Measurements from ENCODE around the gene PLA2G15.

Gene PLA2G15

GRCh38 chr16:68215302-68215701, 29.9 kb upstream of the PLA2G15 start:
- TF ChIP-seq CTCF (conservative IDR thresholded peaks at IDR 0.05; ENCODE audit: low read depth, low read length) = no peak
- no peak overlapping the region for H3K4me3 ChIP-seq (ENCODE audit: low read depth, low read length)
- DNase-seq (ENCODE audit: low read depth) = no peak

- TF ChIP-seq CTCF (conservative IDR thresholded peaks at IDR 0.05; ENCODE audit: low read depth, low read length) = no peak
- no peak for DNase-seq (ENCODE audit: low read depth)
- no peak overlapping the region for H3K4me3 ChIP-seq (ENCODE audit: low read depth, low read length)
Measured at GRCh38 chr16:68216240-68216639, 28.9 kb upstream of the PLA2G15 start.

- no peak for TF ChIP-seq CTCF (conservative IDR thresholded peaks at IDR 0.05; ENCODE audit: low read depth, low read length)
- no peak overlapping the region for H3K4me3 ChIP-seq (ENCODE audit: low read depth, low read length)
- no peak for DNase-seq (ENCODE audit: low read depth)
Measured at GRCh38 chr16:68217506-68217905, 27.7 kb upstream of the PLA2G15 start.

GRCh38 chr16:68219725-68220351, 25.3 kb upstream of the PLA2G15 start:
- no peak for DNase-seq (ENCODE audit: low read depth)
- no peak for TF ChIP-seq CTCF (conservative IDR thresholded peaks at IDR 0.05; ENCODE audit: low read depth, low read length)

GRCh38 chr16:68223072-68223471, 22.1 kb upstream of the PLA2G15 start:
- TF ChIP-seq CTCF (conservative IDR thresholded peaks at IDR 0.05; ENCODE audit: low read depth, low read length) = no peak
- H3K4me3 ChIP-seq (ENCODE audit: low read depth, low read length) = no peak overlapping the region
- no peak for DNase-seq (ENCODE audit: low read depth)

More at GRCh38 chr16:68219725-68220351, 25.3 kb upstream of the PLA2G15 start:
- no peak overlapping the region for H3K4me3 ChIP-seq (ENCODE audit: low read depth, low read length)

GRCh38 chr16:68226116-68226515, 19.1 kb upstream of the PLA2G15 start:
- no peak for DNase-seq (ENCODE audit: low read depth)
- TF ChIP-seq CTCF (conservative IDR thresholded peaks at IDR 0.05; ENCODE audit: low read depth, low read length) = no peak
- no peak overlapping the region for H3K4me3 ChIP-seq (ENCODE audit: low read depth, low read length)

- no peak for TF ChIP-seq CTCF (conservative IDR thresholded peaks at IDR 0.05; ENCODE audit: low read depth, low read length)
- no peak for DNase-seq (ENCODE audit: low read depth)
- no peak overlapping the region for H3K4me3 ChIP-seq (ENCODE audit: low read depth, low read length)
Measured at GRCh38 chr16:68227183-68227793, 17.9 kb upstream of the PLA2G15 start.

Data from choroid plexus epithelial cell (primary cell).